Osteocyte (in vitro differentiated cells): ENCODE data around the gene TSR1. TPM values are rescaled to one million over a fixed set of nuclear protein-coding genes. Genes with fewer than 3 reads are reported as not detected.
A peak's percentile ranks its signal among the peaks of the same experiment; 100 is the strongest.

Experiments used
- DNase-seq: peaks from one replicate; pipeline ENCODE4 v3.0.0; 2021; ENCODE audit warnings: mixed read lengths; ENCODE audit not compliant: unreplicated experiment; ENCODE audit errors: extremely low spot score
- H3K27ac Mint-ChIP-seq: one replicate; pipeline ENCODE4 v1.8.0; 2021; ENCODE audit warnings: mild to moderate bottlenecking, mixed read lengths; ENCODE audit not compliant: unreplicated experiment
- H3K27me3 Mint-ChIP-seq: one replicate; pipeline ENCODE4 v1.8.0; 2021; ENCODE audit warnings: mixed read lengths; ENCODE audit not compliant: unreplicated experiment
- H3K36me3 Mint-ChIP-seq: one replicate; pipeline ENCODE4 v1.8.0; 2021; ENCODE audit warnings: mixed read lengths; ENCODE audit not compliant: unreplicated experiment
- H3K4me1 Mint-ChIP-seq: one replicate; pipeline ENCODE4 v1.8.0; 2021; ENCODE audit warnings: mixed read lengths; ENCODE audit not compliant: unreplicated experiment
- H3K4me3 Mint-ChIP-seq: one replicate; pipeline ENCODE4 v1.8.0; 2021; ENCODE audit warnings: mild to moderate bottlenecking, moderate library complexity, mixed read lengths; ENCODE audit not compliant: unreplicated experiment
- H3K9me3 Mint-ChIP-seq: one replicate; pipeline ENCODE4 v1.8.0; 2021; ENCODE audit warnings: mixed read lengths; ENCODE audit not compliant: unreplicated experiment
- CTCF ChIP-seq: fragments of 200-600 bp; sonication (generic); IDR thresholded peaks from 2 replicates; pipeline ENCODE4 v1.5.0; 2021; ENCODE audit warnings: antibody characterized with exemption, mild to moderate bottlenecking, moderate library complexity
- total RNA-seq: library from RNA; stranded (reverse); gene quantifications from 2 replicates; pipeline ENCODE4 v1.2.1, GENCODE V29; 2021

TSR1 gene
- total RNA-seq, 1 donor from 2014 or later, result 26.3 TPM

GRCh38 chr17:2368359-2368758 lies 32.1 kb upstream of the TSR1 start:
- Mint-ChIP-seq H3K27ac (no peak overlapping the region), H3K36me3 (peaks cover 4% of the 10 kb centered on the region), H3K4me3 (no peak overlapping the region), H3K9me3 (no peaks in the 10 kb centered on the region), H3K4me1 (peaks cover 8% of the 10 kb centered on the region), H3K27me3 (no peaks in the 10 kb centered on the region)
- TF ChIP-seq CTCF, result no peak
- DNase-seq, result no peak

GRCh38 chr17:2366747-2367494 lies 30.7 kb upstream of the TSR1 start:
- H3K4me3 Mint-ChIP-seq, result no peak overlapping the region
- peaks cover 8% of the 10 kb centered on the region for H3K4me1 Mint-ChIP-seq
- no peaks in the 10 kb centered on the region for H3K27me3 Mint-ChIP-seq
- H3K36me3 Mint-ChIP-seq, result peaks cover 7% of the 10 kb centered on the region
- TF ChIP-seq CTCF, result peak; percentile 32
- H3K27ac Mint-ChIP-seq, result no peak overlapping the region
- no peak for DNase-seq
- no peaks in the 10 kb centered on the region for H3K9me3 Mint-ChIP-seq

GRCh38 chr17:2365132-2365531 lies 28.9 kb upstream of the TSR1 start:
- Mint-ChIP-seq H3K36me3 (peaks cover 11% of the 10 kb centered on the region), H3K4me3 (no peak overlapping the region), H3K27ac (no peak overlapping the region), H3K9me3 (no peaks in the 10 kb centered on the region), H3K4me1 (peaks cover 5% of the 10 kb centered on the region), H3K27me3 (no peaks in the 10 kb centered on the region)
- no peak for TF ChIP-seq CTCF
- DNase-seq, result no peak

- no peak for TF ChIP-seq CTCF
- H3K27ac Mint-ChIP-seq, result no peak overlapping the region
Observed at GRCh38 chr17:2364763-2365116, 28.5 kb upstream of the TSR1 start.

GRCh38 chr17:2363851-2364762 lies 27.9 kb upstream of the TSR1 start:
- no peak for DNase-seq
- TF ChIP-seq CTCF, result no peak
- H3K36me3 Mint-ChIP-seq, result peaks cover 11% of the 10 kb centered on the region

More at GRCh38 chr17:2364763-2365116, 28.5 kb upstream of the TSR1 start:
- DNase-seq, result no peak
- no peaks in the 10 kb centered on the region for H3K9me3 Mint-ChIP-seq
- H3K4me3 Mint-ChIP-seq, result no peak overlapping the region
- peaks cover 11% of the 10 kb centered on the region for H3K36me3 Mint-ChIP-seq
- H3K27me3 Mint-ChIP-seq, result no peaks in the 10 kb centered on the region
- H3K4me1 Mint-ChIP-seq, result peaks cover 2% of the 10 kb centered on the region

More at GRCh38 chr17:2363851-2364762, 27.9 kb upstream of the TSR1 start:
- Mint-ChIP-seq H3K27me3 (no peaks in the 10 kb centered on the region), H3K4me1 (peaks cover 7% of the 10 kb centered on the region), H3K4me3 (no peak overlapping the region), H3K9me3 (no peaks in the 10 kb centered on the region), H3K27ac (no peak overlapping the region)
